Fibroblast of skin of scalp (primary cell): ENCODE measurements around the gene HELZ. TPM values are rescaled to one million over a fixed set of nuclear protein-coding genes. Genes with fewer than 3 reads are reported as not detected.
A peak's percentile ranks its signal among the peaks of the same experiment; 100 is the strongest.
"Not testable (repeated sequence)": the region's sequence is repeated elsewhere in the genome, so short reads cannot be mapped to it uniquely, and the experiment has no call there.

Experiments
- DNase-seq: peaks from one replicate; pipeline ENCODE4 v3.0.0-alpha.2; 2013
- polyA plus RNA-seq, 2 experiments: library from polyadenylated mRNA; unstranded; fragments of 120-200 nt; gene quantifications; one replicate each; pipeline ENCODE4 v1.2.1, GENCODE V29; 2013; ENCODE audit not compliant: insufficient read length in 2 of 2

The HELZ gene, protein sequence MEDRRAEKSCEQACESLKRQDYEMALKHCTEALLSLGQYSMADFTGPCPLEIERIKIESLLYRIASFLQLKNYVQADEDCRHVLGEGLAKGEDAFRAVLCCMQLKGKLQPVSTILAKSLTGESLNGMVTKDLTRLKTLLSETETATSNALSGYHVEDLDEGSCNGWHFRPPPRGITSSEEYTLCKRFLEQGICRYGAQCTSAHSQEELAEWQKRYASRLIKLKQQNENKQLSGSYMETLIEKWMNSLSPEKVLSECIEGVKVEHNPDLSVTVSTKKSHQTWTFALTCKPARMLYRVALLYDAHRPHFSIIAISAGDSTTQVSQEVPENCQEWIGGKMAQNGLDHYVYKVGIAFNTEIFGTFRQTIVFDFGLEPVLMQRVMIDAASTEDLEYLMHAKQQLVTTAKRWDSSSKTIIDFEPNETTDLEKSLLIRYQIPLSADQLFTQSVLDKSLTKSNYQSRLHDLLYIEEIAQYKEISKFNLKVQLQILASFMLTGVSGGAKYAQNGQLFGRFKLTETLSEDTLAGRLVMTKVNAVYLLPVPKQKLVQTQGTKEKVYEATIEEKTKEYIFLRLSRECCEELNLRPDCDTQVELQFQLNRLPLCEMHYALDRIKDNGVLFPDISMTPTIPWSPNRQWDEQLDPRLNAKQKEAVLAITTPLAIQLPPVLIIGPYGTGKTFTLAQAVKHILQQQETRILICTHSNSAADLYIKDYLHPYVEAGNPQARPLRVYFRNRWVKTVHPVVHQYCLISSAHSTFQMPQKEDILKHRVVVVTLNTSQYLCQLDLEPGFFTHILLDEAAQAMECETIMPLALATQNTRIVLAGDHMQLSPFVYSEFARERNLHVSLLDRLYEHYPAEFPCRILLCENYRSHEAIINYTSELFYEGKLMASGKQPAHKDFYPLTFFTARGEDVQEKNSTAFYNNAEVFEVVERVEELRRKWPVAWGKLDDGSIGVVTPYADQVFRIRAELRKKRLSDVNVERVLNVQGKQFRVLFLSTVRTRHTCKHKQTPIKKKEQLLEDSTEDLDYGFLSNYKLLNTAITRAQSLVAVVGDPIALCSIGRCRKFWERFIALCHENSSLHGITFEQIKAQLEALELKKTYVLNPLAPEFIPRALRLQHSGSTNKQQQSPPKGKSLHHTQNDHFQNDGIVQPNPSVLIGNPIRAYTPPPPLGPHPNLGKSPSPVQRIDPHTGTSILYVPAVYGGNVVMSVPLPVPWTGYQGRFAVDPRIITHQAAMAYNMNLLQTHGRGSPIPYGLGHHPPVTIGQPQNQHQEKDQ (N-terminal part only)
- polyA plus RNA-seq (2013, experiment 1 of 2; ENCODE audit: insufficient read length), result 19.4 TPM
- polyA plus RNA-seq (2013, experiment 2 of 2; ENCODE audit: insufficient read length), result 20.9 TPM

DNA sequence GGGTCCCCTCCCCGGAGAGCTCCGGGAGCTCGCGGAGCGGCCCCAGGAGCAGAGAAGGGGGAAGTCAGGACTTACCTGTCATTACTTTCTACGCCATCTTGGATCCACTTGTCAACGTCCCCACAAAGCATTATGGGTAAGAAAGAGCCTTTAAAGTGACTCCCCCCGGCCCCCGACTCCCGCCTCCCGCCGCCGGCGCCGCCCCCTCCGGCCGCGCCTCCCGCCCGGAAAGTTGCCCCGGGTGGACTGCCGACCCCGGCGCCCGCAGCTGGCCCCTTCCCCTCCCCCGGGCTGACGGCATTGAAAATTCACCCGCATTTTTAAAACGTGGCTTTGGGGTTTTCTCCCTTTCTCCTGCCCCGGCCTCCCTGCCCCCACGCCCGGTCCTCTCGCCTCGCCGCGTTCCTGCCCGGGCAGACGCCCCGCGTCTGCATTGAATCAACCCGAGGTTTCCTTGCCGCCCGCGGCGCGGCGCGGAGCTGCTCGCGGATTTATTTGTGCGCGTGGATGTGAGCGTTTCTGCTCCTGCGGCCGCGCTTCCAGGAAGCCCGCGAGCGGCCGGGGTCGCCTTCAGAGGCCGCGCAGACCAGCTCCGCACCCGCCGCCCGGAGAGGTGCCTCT lies at the start of gene HELZ:
TSS of gene HELZ (minus strand) at position 124 of the 621 bp plus-strand sequence. CDS start 26,392 bp downstream, outside the sequence.
- DNase-seq, result peak; percentile 87

DNA sequence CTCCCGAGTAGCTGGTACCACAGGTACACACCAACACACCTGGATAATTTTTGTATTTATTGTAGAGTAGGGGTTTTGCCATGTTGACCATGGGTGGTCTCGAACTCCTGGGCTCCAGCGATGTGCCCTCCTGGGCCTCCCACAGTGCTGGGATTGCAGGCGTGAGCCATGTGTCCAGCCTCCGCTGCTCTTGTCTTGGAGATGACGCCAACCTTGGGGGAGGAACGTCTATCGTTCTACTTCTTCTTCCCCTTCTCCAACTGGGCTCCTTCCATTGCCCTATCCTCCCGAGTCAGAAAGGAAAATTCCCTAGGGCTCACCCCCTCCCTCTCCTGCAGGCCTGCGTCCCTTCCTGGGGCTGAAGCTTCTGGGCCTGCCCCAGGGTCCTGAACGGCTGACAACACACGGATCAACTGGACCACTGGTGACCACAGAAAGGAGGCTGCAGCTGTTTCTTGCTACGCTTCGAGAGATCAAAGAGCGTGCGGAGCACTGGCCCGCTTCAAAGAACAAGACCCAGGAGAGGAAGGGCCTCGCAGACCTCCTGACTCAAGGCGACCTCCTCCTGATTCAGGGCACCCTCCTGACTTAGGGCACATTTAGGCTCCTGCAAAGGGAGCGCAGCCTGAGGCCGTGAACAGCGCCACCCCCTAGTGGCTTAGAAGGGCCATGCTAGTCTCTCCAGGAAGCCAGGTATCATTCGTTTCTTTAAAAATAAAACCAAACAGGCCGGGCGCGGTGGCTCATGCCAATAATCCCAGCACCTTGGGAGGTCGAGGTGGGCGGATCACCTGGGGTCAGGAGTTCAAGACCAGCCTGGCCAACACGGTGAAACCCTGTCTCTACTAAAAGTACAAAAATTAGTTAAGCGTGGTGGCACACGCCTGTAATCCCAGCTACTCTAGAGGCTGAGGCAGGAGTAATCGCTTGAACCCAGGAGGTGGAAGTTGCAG lies 48.5 kb upstream of the HELZ start:
- DNase-seq, result peak; percentile 59

DNA sequence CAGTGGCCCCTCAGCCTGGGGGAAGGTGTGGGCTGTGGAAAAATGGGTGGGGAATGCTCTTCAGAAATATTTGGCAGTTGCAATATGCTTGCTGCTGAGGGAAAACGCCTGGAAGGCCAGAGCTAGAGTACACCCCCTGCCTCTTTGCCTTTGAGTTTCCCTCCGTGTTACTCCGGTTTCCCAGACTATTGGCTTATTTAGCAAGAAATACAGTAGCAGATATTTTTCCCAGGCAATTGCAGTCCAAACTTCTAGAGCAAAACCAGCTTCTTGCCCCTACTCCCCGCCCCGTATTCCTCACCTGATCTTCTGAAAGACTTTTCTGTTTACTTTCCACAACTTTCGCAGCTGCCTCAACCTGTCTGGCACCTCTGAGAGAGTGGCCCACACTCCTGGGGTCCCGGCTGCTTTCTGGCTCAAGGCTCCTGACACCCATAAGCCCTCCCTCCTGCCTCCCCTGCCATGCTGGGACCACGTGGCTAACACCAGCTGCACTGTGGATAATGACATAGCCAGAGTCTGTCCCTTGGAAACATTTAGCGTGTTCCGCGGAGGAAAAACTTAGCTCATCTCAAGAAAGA lies 45.8 kb upstream of the HELZ start:
- DNase-seq, result no peak

DNA sequence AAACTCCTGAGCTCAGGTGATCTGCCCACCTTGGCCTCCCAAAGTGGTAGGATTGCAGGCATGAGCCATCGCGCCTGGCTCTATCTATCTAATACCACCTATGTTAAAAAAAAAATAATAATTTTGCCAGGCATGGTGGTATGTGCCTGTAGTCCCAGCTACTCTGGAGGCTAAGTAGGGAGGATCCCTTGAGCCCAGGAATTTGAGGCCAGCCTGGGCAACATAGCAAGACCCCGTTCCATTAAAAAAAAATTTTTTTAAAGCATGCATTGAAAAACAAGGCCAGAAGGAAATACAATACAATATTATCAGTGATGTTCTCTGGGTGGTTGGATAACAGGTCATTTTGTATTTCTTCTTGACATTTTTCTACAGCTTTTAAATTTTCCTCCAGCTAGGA lies 45.2 kb upstream of the HELZ start:
- no peak for DNase-seq

DNA sequence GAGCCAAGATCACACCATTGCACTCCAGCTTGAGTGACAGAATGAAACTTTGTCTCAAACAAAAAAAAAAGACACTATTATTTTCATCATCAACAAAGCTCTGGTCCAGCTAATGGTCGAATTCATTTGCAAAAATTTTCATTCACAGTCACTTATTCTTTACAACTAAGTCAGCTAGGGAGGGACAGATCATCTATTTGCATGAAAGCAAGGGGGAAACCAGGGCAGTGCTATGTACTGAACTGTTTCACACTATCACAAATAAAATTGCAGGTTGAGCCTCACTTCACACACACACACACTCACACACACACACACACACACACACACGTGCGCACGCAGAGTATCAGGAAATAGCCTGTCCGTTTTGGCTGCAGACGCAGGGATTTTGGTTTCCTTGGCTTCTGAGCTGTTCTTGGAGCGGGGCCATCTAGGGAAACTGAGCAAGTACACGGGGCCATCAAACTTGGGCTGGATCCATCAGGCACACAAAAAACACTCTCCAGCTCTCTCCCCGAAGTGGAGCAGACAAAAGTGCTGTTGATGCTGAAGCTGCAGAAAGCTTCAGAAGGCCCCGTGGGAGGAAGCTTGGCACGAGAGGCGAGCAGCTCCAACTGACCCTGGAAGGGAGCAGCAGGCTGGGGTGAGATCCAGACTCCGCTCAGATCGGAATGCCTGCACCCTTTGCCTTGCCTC lies 44.3 kb upstream of the HELZ start:
- DNase-seq, result peak; percentile 62

DNA sequence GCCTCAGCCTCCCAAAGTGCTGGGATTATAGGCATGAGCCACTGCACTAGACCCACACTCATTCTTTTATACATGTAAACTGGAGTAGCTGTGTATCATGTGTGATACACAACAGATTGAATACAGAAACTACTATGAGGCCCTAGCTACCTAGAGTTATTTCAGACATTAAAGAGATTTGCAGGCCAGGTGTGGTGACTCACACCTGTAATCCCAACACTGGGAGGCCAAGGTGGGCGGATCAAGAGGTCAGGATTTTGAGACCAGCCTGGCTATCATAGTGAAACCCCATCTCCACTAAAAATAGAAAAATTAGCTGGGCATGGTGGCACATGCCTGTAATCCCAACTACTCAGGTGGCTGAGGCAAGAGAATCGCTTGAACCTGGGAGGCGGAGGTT lies 41.8 kb upstream of the HELZ start:
- DNase-seq, result not testable (repeated sequence)

DNA sequence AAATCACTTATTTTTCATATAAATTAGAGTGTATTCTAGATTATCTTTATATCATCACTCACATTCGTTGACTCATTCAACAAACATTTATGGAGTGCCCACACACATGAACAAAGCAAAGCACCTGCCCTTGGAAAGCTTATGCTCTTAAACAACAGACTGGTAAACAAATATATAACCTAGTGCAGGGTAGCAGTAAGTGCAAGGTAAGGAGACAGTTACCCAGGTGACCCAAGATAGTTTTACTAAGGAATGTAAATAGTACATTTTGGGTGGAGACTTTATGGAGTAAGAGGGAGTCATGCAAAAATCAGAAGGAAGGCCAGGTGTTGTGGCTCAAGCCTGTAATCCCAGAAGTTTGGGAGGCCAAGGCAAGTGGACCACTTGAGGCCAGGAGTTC lies 40.4 kb upstream of the HELZ start:
- DNase-seq, result no peak

DNA sequence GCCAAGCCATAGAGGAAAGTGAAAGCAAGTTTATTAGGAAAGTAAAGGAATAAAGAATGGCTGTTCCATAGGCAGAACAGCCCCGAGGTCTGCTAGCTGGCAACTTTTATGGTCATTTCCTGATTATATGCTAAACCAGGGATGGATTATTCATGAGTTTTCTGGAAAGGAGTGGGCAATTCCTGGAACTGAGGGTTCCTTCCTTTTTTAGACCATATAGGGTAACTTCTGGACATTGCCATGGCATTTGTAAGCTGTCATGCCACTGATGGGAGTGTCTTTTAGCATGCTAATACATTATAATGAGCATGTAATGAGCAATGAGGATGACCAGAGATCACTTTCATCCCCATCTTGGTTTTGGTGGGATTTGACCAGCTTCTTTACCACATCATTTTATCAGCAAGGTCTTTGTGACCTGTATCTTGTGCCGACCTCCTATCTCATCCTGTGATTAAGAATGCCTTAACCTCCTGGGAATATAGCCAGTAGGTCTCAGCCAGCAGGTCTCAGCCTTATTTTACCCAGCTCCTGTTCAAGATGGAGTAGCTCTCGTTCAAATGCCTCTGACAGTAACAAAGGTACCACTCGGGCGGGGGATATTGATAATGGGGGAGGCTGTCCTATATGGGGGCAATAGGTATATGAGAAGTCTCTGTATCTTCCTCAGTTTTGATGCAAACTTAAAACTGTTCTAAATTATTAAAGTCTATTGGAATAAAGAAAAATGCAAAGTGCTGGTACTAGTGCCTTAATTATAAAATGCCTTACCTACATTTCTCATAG lies 38.9 kb upstream of the HELZ start:
- no peak for DNase-seq

DNA sequence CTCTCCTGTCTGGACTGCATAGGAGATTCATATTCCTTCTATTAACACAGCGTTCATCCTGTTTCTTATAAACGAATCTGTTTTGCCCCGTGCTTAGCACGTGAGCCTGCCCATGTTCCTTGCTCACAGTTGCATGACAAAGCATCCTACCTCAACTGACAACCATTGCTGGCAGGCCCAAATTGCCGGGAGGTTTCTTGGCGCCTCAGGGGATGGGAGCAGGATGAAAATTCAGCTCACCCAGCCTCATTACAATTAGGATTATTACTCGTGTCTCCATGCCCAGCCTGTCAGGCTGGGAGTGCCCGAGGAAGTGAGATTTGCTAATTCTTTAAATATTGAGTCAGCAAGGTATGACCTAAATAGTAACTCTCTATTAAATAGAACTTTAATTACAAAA lies 36.7 kb upstream of the HELZ start:
- no peak for DNase-seq

DNA sequence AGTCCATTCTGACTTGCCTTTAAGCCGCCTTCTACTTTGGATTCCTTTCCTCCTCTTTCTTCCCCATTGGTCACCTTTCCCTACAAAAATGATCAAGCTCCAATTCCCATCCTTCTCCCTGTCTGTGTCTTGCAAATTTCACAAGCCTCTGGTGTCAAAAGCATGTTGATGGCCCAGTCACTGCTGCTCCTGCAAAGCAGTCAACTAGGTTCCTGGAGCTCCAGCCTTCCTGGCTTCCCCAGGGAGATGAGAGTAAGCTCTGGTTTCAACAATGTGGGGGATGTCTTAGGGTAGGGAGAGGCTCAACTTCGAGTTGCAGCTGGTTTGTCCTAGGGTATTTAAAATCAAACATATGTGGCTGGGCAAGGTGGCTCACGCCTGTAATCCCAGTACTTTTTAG lies 36.1 kb upstream of the HELZ start:
- peak; percentile 27 for DNase-seq

DNA sequence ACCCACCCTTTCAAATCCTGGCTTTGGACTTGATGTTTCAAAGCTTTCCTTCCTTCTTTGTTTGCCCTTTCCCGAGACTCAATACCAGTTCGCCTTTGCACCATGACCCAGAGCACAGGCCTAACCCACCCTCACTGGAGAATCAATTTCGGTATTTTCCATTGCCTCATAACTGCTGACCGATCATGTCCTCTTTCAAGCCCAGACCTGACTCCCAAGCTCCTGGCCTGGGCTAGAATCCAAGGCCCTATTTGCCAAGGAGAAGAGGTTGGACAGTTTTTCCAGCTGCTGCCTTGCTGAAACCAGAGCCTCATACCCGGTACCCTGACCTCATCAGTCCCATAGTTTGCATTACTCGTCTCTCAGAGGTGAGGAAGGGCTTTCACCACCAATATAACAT lies 35.3 kb upstream of the HELZ start:
- DNase-seq, result no peak

DNA sequence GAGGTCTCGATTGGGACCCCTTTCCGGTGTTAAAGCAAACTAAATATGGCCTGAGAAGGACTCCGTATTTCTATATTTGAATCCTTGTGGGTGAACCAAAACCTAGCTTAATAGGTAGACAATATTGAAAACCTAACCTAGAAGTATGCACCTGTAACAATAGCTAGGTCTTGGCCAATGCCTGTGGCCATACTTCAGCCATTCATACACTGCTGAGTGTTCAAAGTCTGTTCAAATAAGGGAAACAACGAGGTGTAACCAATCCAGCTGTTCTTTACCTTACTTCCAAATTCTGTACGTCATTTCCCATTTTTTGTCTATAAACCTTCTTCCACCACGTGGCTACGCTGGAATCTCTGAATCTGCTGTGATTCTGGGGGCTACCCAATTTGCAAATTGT lies 34.1 kb upstream of the HELZ start:
- no peak for DNase-seq

DNA sequence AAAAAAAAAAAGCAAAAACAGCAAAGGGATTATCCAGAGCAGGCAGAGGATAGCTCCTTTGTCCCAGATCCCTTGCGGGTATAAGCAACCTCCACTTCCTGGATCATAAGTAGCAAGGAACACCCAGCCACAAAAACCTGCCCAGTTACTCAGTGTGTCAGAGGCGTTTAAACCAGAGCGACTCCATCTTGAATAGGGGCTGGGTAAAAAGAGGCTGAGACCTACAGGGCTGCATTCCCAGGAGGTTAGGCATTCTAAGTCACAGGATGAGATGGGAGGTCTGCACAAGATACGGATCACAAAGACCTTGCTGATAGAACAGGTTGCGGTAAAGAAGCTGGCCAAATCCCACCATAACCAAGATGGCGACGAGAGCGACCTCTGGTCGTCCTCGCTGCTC lies 33.4 kb upstream of the HELZ start:
- DNase-seq, result no peak

DNA sequence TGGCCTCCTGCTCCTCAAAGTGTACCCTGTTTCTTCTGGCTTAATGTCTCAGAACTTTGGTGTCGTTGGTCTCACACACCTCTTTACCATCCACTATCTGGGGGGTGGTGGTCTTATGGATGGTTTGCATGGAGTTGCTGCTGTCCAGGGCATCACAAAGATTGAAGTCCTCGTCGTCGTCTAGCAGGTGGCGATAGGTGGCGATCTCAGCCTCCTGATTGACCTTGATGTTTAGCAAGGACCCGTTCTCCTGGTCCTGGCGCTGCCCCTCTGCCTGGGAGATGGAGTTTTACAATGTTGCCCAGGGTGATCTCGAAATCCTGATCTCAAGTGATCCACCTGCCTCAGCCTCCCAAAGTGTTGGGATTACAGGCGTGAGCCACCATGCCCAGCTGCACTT lies 31.1 kb upstream of the HELZ start:
- DNase-seq, result no peak

DNA sequence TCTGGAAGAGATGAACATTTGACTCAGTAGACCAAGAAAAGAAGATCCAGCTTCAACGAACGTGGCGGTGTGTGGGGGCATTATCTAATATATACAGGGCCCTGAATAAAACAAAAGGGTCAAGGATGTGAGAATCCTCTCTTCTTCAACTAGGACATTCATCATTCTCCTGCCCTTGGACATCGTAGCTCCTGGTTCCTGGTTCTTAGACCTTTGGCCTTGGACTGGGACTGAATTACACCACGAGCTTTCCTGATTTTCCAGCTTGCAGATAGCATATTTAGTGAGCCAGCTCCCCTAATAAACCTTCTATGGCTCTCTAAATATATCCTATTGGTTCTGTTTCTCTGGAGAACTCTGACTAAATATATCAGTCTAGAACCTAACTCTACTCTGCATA lies 29.5 kb upstream of the HELZ start:
- no peak for DNase-seq

DNA sequence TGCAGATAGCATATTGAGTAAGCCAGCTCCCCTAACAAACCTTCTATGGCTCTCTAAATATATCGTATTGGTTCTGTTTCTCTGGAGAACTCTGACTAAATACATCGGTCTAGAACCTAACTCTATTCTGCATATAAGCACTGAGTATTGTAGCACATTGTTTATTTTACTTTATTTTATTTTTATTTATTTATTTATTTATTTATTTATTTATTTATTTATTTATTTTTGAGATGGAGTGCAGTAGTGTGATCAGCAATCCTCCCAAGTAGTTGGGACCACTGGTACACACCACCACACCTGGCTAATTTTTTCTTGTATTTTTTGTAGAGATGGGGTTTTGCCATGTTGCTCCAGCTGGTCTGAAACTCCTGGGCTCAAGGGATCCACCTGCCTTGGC lies 28.9 kb upstream of the HELZ start:
- no peak for DNase-seq

DNA sequence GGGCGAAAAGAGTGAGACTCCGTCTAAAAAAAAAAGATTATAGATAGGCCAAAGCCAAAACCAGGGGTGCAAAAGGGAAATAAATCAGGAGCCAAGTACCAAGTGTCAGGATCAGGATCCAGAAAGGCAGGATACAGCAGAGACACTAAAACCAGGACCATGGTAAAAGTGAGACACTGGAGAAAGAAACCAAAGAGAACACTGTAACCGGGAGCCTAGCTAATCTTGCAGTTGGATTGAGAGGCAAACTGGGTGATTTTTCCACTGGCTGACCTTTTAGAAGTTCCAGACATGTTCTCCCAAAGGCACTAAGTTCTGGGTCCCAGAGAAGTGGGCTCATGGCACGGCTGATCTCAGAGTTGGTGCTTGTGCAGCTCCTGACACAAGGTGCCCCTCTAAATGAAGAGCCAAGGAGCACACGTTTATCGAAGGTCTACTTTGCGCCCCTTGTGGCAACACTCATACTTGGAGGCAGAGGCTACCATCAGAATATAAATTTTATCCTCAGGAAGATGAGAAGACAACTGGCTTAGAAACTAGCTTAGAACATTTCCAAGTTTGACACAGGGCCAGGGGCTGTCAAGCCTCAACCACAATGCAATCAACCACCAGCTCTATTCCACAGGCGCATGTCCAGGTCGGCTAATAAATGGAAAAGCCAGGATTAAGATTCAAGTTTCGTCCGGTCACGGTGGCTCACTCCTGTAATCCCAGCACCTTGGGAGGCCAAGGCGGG lies 27.5 kb upstream of the HELZ start:
- DNase-seq, result no peak

DNA sequence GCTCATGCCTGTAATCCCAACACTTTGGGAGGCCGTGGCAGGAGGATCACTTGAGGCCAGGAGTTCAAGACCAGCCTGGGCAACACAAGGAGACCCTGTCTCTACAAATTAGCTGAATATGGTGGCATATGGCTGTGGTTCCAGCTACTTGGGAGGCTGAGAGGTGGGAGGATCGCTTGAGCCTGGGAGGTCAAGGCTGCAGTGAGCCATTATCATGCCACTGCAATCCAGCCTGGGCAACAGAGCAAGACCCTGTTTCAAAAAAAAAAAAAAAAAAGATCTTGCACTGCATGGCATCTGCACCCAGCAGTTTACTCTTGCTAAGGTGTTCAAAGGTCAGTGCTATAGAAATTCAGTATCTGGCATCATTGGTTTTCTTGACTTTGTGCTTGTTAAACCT lies 26.2 kb upstream of the HELZ start:
- DNase-seq, result not testable (repeated sequence)
